HepG2 (cell line): ENCODE results near the gene MICAL1. TPM values are rescaled to one million over a fixed set of nuclear protein-coding genes. Genes with fewer than 3 reads are reported as not detected.

Source experiments
- ATAC-seq: fragments of 200-7000 bp; cut with Tn5 transposase; 3 replicates; pipeline ENCODE4 v1.9.1; 2020; ENCODE audit warnings: mild to moderate bottlenecking, moderate library complexity
- BruUV-seq: library from RNA; stranded (reverse); fragments of 400-500 nt; replicated peaks from 2 replicates; lab custom pipeline; 2021; lab: Mats Ljungman, UMichigan
- CTCF ChIA-PET: fragments of 300-600 bp; formaldehyde crosslinking; extraction: SDS; loops from one replicate; lab custom pipeline; 2021; ENCODE audit warnings: low total read pairs, inconsistent platforms, low intra/inter-chr PET ratio; lab: Yijun Ruan, JAX
- POLR2A ChIA-PET: fragments of 350-600 bp; sonication (Branson Sonifier 250); formaldehyde crosslinking; loops from one replicate; lab custom pipeline; 2020; ENCODE audit warnings: antibody characterized with exemption, inconsistent platforms; lab: Yijun Ruan, JAX
- DNase-seq: peaks from one replicate; pipeline ENCODE4 v3.0.0-alpha.2; 2015; ENCODE audit warnings: low spot score
- FAIRE-seq: peaks from 3 replicates; lab custom pipeline; 2011; peaks lifted over from hg19 to GRCh38; lab: Jason Lieb, UNC
- H2AFZ ChIP-seq: one replicate; pipeline ENCODE4 v1.6.1; 2011; ENCODE audit warnings: low read length, inconsistent platforms
- H3K27ac ChIP-seq: fragments of 300-600 bp; 3 replicates; pipeline ENCODE4 v1.8.0; 2011; ENCODE audit warnings: mixed run types, mild to moderate bottlenecking, mixed read lengths, low read length, inconsistent platforms; ENCODE audit not compliant: insufficient read depth; ENCODE audit errors: extremely low read length
- H3K27me3 ChIP-seq, 2 experiments: fragments of 200-600 bp in 1 of 2; 2 replicates in 1 of 2; 3 replicates in 1 of 2; pipeline versions ENCODE4 v1.6.0 to v1.8.0; 2011; ENCODE audit warnings: low read length in 2 of 2, mild to moderate bottlenecking in 2 of 2, moderate library complexity in 2 of 2, inconsistent platforms in 1 of 2; ENCODE audit not compliant: insufficient read depth in 2 of 2, control insufficient read depth in 1 of 2
- H3K36me3 ChIP-seq, 2 experiments: fragments of 200-600 bp in 1 of 2; replicated peaks in 1 of 2; 2 replicates in 1 of 2; 3 replicates in 1 of 2; pipeline versions ENCODE4 v1.5.1 to v1.8.0; 2011; ENCODE audit warnings: low read length in 2 of 2, inconsistent platforms in 1 of 2; ENCODE audit not compliant: insufficient read depth in 2 of 2, control insufficient read depth in 1 of 2
- H3K4me1 ChIP-seq: 2 replicates; pipeline ENCODE4 v1.5.1; 2012; ENCODE audit warnings: low read length, inconsistent platforms; ENCODE audit not compliant: insufficient read depth
- H3K4me2 ChIP-seq: 2 replicates; pipeline ENCODE4 v1.6.0; 2011; ENCODE audit warnings: low read depth, low read length, inconsistent platforms
- H3K4me3 ChIP-seq, 3 experiments: fragments of 200-600 bp in 1 of 3; sonication (generic), shearing (Covaris generic) in 1 of 3; replicated peaks in 1 of 3; 2 replicates each; pipeline ENCODE4 v1.5.1; 2011 to 2016; ENCODE audit warnings: low read length in 3 of 3, inconsistent platforms in 2 of 3, low read depth in 2 of 3, mild to moderate bottlenecking in 2 of 3, control low read depth in 1 of 3, mixed read lengths in 1 of 3; ENCODE audit not compliant: insufficient read depth in 1 of 3
- H3K79me2 ChIP-seq: one replicate; pipeline ENCODE4 v1.6.1; 2011; ENCODE audit warnings: low read length, inconsistent platforms; ENCODE audit not compliant: insufficient read depth
- H3K9ac ChIP-seq: 2 replicates; pipeline ENCODE4 v1.6.0; 2011; ENCODE audit warnings: mild to moderate bottlenecking, low read depth, low read length, inconsistent platforms; ENCODE audit not compliant: insufficient read depth
- H3K9me3 ChIP-seq: 2 replicates; pipeline ENCODE4 v1.5.1; 2012; ENCODE audit warnings: mild to moderate bottlenecking, low read length
- H4K20me1 ChIP-seq: 2 replicates; pipeline ENCODE4 v1.6.0; 2011; ENCODE audit warnings: inconsistent platforms, mild to moderate bottlenecking, low read length, moderate library complexity; ENCODE audit not compliant: insufficient read depth
- ARID2 ChIP-seq: sonication (generic); formaldehyde crosslinking; IDR thresholded peaks from 2 replicates; pipeline ENCODE4 v1.8.1; 2022; ENCODE audit warnings: mild to moderate bottlenecking, missing genetic modification reagents, borderline replicate concordance
- ATF7 ChIP-seq, 2 experiments: fragments of 450-650 bp in 1 of 2; sonication (generic) in 1 of 2; formaldehyde crosslinking in 1 of 2; IDR thresholded peaks; 2 replicates each; pipeline versions ENCODE4 v1.4.0 to v1.6.1; 2016 to 2020; ENCODE audit warnings: antibody characterized with exemption in 1 of 2, mild to moderate bottlenecking in 1 of 2, missing genetic modification reagents in 1 of 2
- GZF1 ChIP-seq: sonication (generic); formaldehyde crosslinking; IDR thresholded peaks from 2 replicates; pipeline ENCODE4 v1.5.1; 2020; ENCODE audit warnings: mild to moderate bottlenecking, missing genetic modification reagents
- KDM4B ChIP-seq: sonication (generic); formaldehyde crosslinking; IDR thresholded peaks from 2 replicates; pipeline ENCODE4 v1.4.0; 2020; ENCODE audit warnings: missing genetic modification reagents
- LBX2 ChIP-seq: sonication (generic); formaldehyde crosslinking; IDR thresholded peaks from 2 replicates; pipeline ENCODE4 v1.5.0; 2020; ENCODE audit warnings: missing genetic modification reagents, mild to moderate bottlenecking, borderline replicate concordance
- NBN ChIP-seq: fragments of 450-650 bp; conservative IDR thresholded peaks from 2 replicates; pipeline ENCODE4 v1.6.1; 2017
- NFIB ChIP-seq: sonication (generic); formaldehyde crosslinking; IDR thresholded peaks from 2 replicates; pipeline ENCODE4 v1.9.0; 2021; ENCODE audit warnings: missing genetic modification reagents, mild to moderate bottlenecking, borderline replicate concordance
- PRDM4 ChIP-seq: sonication (generic); formaldehyde crosslinking; IDR thresholded peaks from 2 replicates; pipeline ENCODE4 v1.9.0; 2021; ENCODE audit warnings: missing genetic modification reagents, borderline replicate concordance
- RAD51 ChIP-seq: fragments of 450-650 bp; IDR thresholded peaks from 2 replicates; pipeline ENCODE4 v1.6.1; 2016; ENCODE audit warnings: borderline replicate concordance
- RARA ChIP-seq: IDR thresholded peaks from 2 replicates; pipeline ENCODE4 v1.6.1; 2016; ENCODE audit warnings: missing genetic modification reagents, missing compliant biosample characterization
- SIN3B ChIP-seq: fragments of 150-350 bp; IDR thresholded peaks from 2 replicates; pipeline ENCODE4 v1.6.1; 2014; ENCODE audit warnings: low read length
- ZBTB3 ChIP-seq: sonication (generic); formaldehyde crosslinking; IDR thresholded peaks from 2 replicates; pipeline ENCODE4 v1.4.0; 2020; ENCODE audit warnings: low read depth, mild to moderate bottlenecking, moderate library complexity, missing genetic modification reagents, borderline replicate concordance
- ZMYM3 ChIP-seq: sonication (generic); formaldehyde crosslinking; IDR thresholded peaks from 2 replicates; pipeline ENCODE4 v1.5.1; 2020; ENCODE audit warnings: mild to moderate bottlenecking, missing genetic modification reagents
- ZNF430 ChIP-seq: sonication (generic); formaldehyde crosslinking; IDR thresholded peaks from 2 replicates; pipeline ENCODE4 v1.9.0; 2021; ENCODE audit warnings: mild to moderate bottlenecking, missing genetic modification reagents
- ZNF512B ChIP-seq: sonication (generic); formaldehyde crosslinking; IDR thresholded peaks from 2 replicates; pipeline ENCODE4 v1.5.1; 2020; ENCODE audit warnings: missing genetic modification reagents, mild to moderate bottlenecking, borderline replicate concordance
- ZNF564 ChIP-seq: sonication (generic); formaldehyde crosslinking; IDR thresholded peaks from 2 replicates; pipeline ENCODE4 v1.8.1; 2023; ENCODE audit warnings: mild to moderate bottlenecking, missing genetic modification reagents
- ZNF788 ChIP-seq: sonication (generic); formaldehyde crosslinking; IDR thresholded peaks from 2 replicates; pipeline ENCODE4 v1.5.0; 2020; ENCODE audit warnings: mild to moderate bottlenecking, missing genetic modification reagents, borderline replicate concordance
- ZNF850 ChIP-seq: sonication (generic); formaldehyde crosslinking; conservative IDR thresholded peaks from 2 replicates; pipeline ENCODE4 v1.9.0; 2021; ENCODE audit warnings: mild to moderate bottlenecking, missing genetic modification reagents
- ZSCAN29 ChIP-seq: sonication (generic); formaldehyde crosslinking; conservative IDR thresholded peaks from 2 replicates; pipeline ENCODE4 v1.4.0; 2020; ENCODE audit warnings: mild to moderate bottlenecking, missing genetic modification reagents
- WGBS: methylation state at CpG from one replicate; pipeline ENCODE4 v1.1.6; 2017; ENCODE audit warnings: low lambda C conversion rate; 5-methylcytosine and 5-hydroxymethylcytosine counted together
- in situ Hi-C: cut with HindIII; loops from 2 replicates; pipeline ENCODE4 v1.10.0; 2017; ENCODE audit warnings: low pct_unique_long_range_greater_than_20kb; ENCODE audit not compliant: extremely low pct_ligation_motif_present
- intact Hi-C: fragments of 100-400 bp; cut with micrococcal nuclease; formaldehyde crosslinking; loops from one replicate; pipeline ENCODE4 v1.10.0; 2022; ENCODE audit not compliant: unreplicated experiment
- polyA plus RNA-seq, 8 experiments: library from polyadenylated mRNA; depleted of rRNA in 3 of 8; stranded (reverse) in 7 of 8; unstranded in 1 of 8; fragments of >200 nt; fragmentation: Illumina TruSeq in 4 of 8; extraction: Trizol in 4 of 8; gene quantifications; 2 replicates each; pipeline versions ENCODE4 v1.2.1 to v1.2.3, GENCODE V29; 2011 to 2016; ENCODE audit warnings: low read depth in 4 of 8, missing spikeins in 1 of 8, mixed read lengths in 1 of 8; ENCODE audit not compliant: insufficient read depth in 1 of 8
- total RNA-seq, 5 experiments: library from RNA; depleted of rRNA; stranded (reverse); fragments of >200 nt; fragmentation: Illumina TruSeq; extraction: Trizol; gene quantifications; 2 replicates each; pipeline ENCODE4 v1.2.3, GENCODE V29; 2016; ENCODE audit warnings: low read depth in 1 of 5

MICAL1 gene
- total and polyA plus RNA-seq, 2 of the 13 experiments (the other 11 are each of a cell fraction or from before 2014, with no cell fraction given) = 6.9 to 39.0 TPM

GRCh38 chr6:109498936-109499335 lies 43.4 kb upstream of the MICAL1 start (continued):
- no peak for TF ChIP-seq PRDM4 (CRISPR knock-in tag)
- no peak for TF ChIP-seq ZSCAN29 (CRISPR knock-in tag)
- TF ChIP-seq ATF7 (IDR thresholded peaks at IDR 0.05) = no peak
- no peak for TF ChIP-seq ATF7 (CRISPR knock-in tag; IDR thresholded peaks at IDR 0.05)
- no peak for TF ChIP-seq ZNF788 (CRISPR knock-in tag)
- no peak for TF ChIP-seq SIN3B
- TF ChIP-seq LBX2 (CRISPR knock-in tag) = no peak
- no peak for TF ChIP-seq RARA

GRCh38 chr6:109498052-109498451 lies 42.5 kb upstream of the MICAL1 start:
- Histone ChIP-seq H3K9ac (no peak overlapping the region), H3K36me3 (no peaks in the 10 kb centered on the region), H3K27me3 (peaks cover 0 to 23% of the 10 kb centered on the region in 2 experiments; a peak in 3 of 5 replicates), H3K4me2 (no peak overlapping the region), H2AFZ (no peak overlapping the region), H3K27ac (no peak overlapping the region), H3K4me1 (peaks cover 5% of the 10 kb centered on the region; the same call in 1 of the 2 replicates), H4K20me1 (no peaks in the 10 kb centered on the region), H3K9me3 (no peaks in the 10 kb centered on the region), H3K79me2 (no peaks in the 10 kb centered on the region), H3K4me3 (no peak overlapping the region)
- intact Hi-C loops = no loop called here
- in situ Hi-C loops = no loop called here
- POLR2A ChIA-PET = no interaction called here
- BruUV-seq = no TSS peak
- CTCF ChIA-PET = no interaction called here
- WGBS = 46% methylated on average over 4 of the region's 4 CpGs
- FAIRE-seq (no peak), DNase-seq (no peak), ATAC-seq (no peak)
- TF ChIP-seq KDM4B (CRISPR knock-in tag) (no peak), ZMYM3 (CRISPR knock-in tag) (no peak), ZNF564 (CRISPR knock-in tag) (no peak), GZF1 (CRISPR knock-in tag) (no peak), ZNF850 (CRISPR knock-in tag) (no peak), ZNF512B (CRISPR knock-in tag) (no peak), NBN (no peak), ARID2 (no peak), ZNF430 (CRISPR knock-in tag) (no peak), NFIB (no peak), ZBTB3 (no peak), RAD51 (no peak)
